ENCODE data around the gene ANKRD55. TPM values are rescaled to one million over a fixed set of nuclear protein-coding genes. Genes with fewer than 3 reads are reported as not detected.

Gene ANKRD55
- total and polyA plus RNA-seq, 4 donors = 0.37 to 1.9 (median 1.4) TPM

DNA sequence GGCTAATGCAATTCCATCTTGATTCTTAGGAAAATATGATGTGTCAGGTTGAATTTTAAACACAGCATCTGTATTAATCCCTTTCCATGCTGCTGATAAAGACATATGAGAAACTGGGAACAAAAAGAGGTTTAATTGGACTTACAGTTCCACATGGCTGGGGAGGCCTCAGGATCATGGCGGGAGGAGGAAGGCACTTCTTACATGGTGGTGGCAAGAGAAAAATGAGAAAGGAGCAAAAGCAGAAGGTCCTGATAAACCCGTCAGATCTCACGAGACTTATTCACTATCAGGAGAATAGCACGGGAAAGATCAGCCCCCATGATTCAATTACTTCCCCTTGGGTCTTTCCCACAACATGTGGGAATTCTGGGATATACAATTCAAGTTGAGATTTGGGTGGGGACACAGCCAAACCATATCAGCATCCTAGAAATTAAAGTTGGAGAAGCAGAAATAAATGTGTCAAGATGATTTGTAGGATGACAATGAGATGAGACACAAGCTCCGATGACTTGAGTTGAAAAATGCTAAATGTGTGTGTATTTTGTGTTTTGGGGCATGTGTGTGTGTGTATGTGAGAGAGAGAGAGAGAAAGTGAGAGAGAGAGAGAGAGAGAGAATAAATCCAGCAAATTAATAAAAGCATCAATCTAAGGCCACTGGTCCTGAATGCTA is 48.5 kb upstream of the ANKRD55 start:
- H3K4me1 ChIP-seq (ENCODE audit: control insufficient read depth in 4 of 4, insufficient read depth in 4 of 4, low read length in 3 of 4) = peaks cover 0 to 7% (median 4%) of the 10 kb centered on the region in 4 donors
- DNase-seq (ENCODE audit: low spot score) = no peak
- 76% methylated on average over 5 of the region's 5 CpGs for WGBS
- no peaks in the 10 kb centered on the region for H3K27me3 ChIP-seq (ENCODE audit: control insufficient read depth in 4 of 4, insufficient read depth in 4 of 4, low read length in 3 of 4)
- H3K9me3 ChIP-seq (ENCODE audit: control insufficient read depth in 4 of 4, low read length in 3 of 4) = no peaks in the 10 kb centered on the region
- H3K27ac ChIP-seq (ENCODE audit: low read depth in 1 of 2, low read length in 2 of 2) = no peak overlapping the region
- no peak overlapping the region for H3K4me3 ChIP-seq (ENCODE audit: low read depth in 1 of 3, low read length in 3 of 3)
- no peak overlapping the region for H3K9ac ChIP-seq (ENCODE audit: low read depth in 1 of 2, low read length in 2 of 2)
- no peak for TF ChIP-seq RXRA (IDR thresholded peaks at IDR 0.05)
- no peak for TF ChIP-seq TAF1 (conservative IDR thresholded peaks at IDR 0.05)
- TF ChIP-seq, protein P1, sequence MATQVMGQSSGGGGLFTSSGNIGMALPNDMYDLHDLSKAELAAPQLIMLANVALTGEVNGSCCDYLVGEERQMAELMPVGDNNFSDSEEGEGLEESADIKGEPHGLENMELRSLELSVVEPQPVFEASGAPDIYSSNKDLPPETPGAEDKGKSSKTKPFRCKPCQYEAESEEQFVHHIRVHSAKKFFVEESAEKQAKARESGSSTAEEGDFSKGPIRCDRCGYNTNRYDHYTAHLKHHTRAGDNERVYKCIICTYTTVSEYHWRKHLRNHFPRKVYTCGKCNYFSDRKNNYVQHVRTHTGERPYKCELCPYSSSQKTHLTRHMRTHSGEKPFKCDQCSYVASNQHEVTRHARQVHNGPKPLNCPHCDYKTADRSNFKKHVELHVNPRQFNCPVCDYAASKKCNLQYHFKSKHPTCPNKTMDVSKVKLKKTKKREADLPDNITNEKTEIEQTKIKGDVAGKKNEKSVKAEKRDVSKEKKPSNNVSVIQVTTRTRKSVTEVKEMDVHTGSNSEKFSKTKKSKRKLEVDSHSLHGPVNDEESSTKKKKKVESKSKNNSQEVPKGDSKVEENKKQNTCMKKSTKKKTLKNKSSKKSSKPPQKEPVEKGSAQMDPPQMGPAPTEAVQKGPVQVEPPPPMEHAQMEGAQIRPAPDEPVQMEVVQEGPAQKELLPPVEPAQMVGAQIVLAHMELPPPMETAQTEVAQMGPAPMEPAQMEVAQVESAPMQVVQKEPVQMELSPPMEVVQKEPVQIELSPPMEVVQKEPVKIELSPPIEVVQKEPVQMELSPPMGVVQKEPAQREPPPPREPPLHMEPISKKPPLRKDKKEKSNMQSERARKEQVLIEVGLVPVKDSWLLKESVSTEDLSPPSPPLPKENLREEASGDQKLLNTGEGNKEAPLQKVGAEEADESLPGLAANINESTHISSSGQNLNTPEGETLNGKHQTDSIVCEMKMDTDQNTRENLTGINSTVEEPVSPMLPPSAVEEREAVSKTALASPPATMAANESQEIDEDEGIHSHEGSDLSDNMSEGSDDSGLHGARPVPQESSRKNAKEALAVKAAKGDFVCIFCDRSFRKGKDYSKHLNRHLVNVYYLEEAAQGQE (IDR thresholded peaks at IDR 0.05) = no peak
- TF ChIP-seq, protein P2, sequence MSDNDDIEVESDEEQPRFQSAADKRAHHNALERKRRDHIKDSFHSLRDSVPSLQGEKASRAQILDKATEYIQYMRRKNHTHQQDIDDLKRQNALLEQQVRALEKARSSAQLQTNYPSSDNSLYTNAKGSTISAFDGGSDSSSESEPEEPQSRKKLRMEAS (IDR thresholded peaks at IDR 0.05) = no peak
- TF ChIP-seq, protein P3, sequence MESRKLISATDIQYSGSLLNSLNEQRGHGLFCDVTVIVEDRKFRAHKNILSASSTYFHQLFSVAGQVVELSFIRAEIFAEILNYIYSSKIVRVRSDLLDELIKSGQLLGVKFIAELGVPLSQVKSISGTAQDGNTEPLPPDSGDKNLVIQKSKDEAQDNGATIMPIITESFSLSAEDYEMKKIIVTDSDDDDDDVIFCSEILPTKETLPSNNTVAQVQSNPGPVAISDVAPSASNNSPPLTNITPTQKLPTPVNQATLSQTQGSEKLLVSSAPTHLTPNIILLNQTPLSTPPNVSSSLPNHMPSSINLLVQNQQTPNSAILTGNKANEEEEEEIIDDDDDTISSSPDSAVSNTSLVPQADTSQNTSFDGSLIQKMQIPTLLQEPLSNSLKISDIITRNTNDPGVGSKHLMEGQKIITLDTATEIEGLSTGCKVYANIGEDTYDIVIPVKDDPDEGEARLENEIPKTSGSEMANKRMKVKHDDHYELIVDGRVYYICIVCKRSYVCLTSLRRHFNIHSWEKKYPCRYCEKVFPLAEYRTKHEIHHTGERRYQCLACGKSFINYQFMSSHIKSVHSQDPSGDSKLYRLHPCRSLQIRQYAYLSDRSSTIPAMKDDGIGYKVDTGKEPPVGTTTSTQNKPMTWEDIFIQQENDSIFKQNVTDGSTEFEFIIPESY (IDR thresholded peaks at IDR 0.05) = no peak
- TF ChIP-seq HNF4G (IDR thresholded peaks at IDR 0.05) = no peak
- no peak for TF ChIP-seq RAD21 (IDR thresholded peaks at IDR 0.05)
- no peak for TF ChIP-seq GABPA (IDR thresholded peaks at IDR 0.05 in 1 of 2, conservative IDR thresholded peaks at IDR 0.05 in 1 of 2)
- TF ChIP-seq FOXA1 (IDR thresholded peaks at IDR 0.05) = no peak
- TF ChIP-seq JUND (IDR thresholded peaks at IDR 0.05) = no peak
- TF ChIP-seq, protein P4, sequence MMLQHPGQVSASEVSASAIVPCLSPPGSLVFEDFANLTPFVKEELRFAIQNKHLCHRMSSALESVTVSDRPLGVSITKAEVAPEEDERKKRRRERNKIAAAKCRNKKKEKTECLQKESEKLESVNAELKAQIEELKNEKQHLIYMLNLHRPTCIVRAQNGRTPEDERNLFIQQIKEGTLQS (IDR thresholded peaks at IDR 0.05) = no peak
- no peak for TF ChIP-seq SP1 (IDR thresholded peaks at IDR 0.05)
- TF ChIP-seq FOXA2 (IDR thresholded peaks at IDR 0.05) = no peak
- TF ChIP-seq EGR1 (IDR thresholded peaks at IDR 0.05; ENCODE audit: low read depth in 2 of 2) = no peak
- TF ChIP-seq, protein P5, sequence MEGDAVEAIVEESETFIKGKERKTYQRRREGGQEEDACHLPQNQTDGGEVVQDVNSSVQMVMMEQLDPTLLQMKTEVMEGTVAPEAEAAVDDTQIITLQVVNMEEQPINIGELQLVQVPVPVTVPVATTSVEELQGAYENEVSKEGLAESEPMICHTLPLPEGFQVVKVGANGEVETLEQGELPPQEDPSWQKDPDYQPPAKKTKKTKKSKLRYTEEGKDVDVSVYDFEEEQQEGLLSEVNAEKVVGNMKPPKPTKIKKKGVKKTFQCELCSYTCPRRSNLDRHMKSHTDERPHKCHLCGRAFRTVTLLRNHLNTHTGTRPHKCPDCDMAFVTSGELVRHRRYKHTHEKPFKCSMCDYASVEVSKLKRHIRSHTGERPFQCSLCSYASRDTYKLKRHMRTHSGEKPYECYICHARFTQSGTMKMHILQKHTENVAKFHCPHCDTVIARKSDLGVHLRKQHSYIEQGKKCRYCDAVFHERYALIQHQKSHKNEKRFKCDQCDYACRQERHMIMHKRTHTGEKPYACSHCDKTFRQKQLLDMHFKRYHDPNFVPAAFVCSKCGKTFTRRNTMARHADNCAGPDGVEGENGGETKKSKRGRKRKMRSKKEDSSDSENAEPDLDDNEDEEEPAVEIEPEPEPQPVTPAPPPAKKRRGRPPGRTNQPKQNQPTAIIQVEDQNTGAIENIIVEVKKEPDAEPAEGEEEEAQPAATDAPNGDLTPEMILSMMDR (IDR thresholded peaks at IDR 0.05; ENCODE audit: low read depth, low read length, missing input control) = no peak
- no peak for TF ChIP-seq YY1 (IDR thresholded peaks at IDR 0.05)
- TF ChIP-seq HNF4A (conservative IDR thresholded peaks at IDR 0.05) = no peak
- TF ChIP-seq NR2F2 (IDR thresholded peaks at IDR 0.05) = no peak
- H3K36me3 ChIP-seq (ENCODE audit: control insufficient read depth in 4 of 4, insufficient read depth in 3 of 4, low read depth in 1 of 4, low read length in 3 of 4) = no peaks in the 10 kb centered on the region
